Cardiac fibroblast (primary cell): ENCODE results near the gene ITGA1.

Source experiments
- DNase-seq, 2 donors: peaks; one replicate each; pipeline versions ENCODE4 v3.0.0 to v3.0.0-alpha.2; 2010; ENCODE audit warnings: low read depth in 2 of 2
- H3K4me3 ChIP-seq, 2 donors: replicated peaks in 1 of 2; 1 replicate in 1 of 2; 2 replicates in 1 of 2; pipeline ENCODE4 v1.5.1; 2011; ENCODE audit warnings: low read depth in 2 of 2, low read length in 2 of 2, mild to moderate bottlenecking in 2 of 2, moderate library complexity in 1 of 2
- CTCF ChIP-seq: IDR thresholded peaks from one replicate; pipeline ENCODE4 v1.5.1; 2011; ENCODE audit warnings: low read depth, mild to moderate bottlenecking, low read length, inconsistent platforms

ITGA1 gene

GRCh38 chr5:52759331-52759730 is 28.4 kb upstream of the ITGA1 start:
- DNase-seq = peak in 1 of 2 donors; percentile 26
- no peak for TF ChIP-seq CTCF
- H3K4me3 ChIP-seq = no peak overlapping the region

GRCh38 chr5:52760695-52761366 is 26.9 kb upstream of the ITGA1 start:
- DNase-seq = no peak
- no peak overlapping the region for H3K4me3 ChIP-seq
- no peak for TF ChIP-seq CTCF

GRCh38 chr5:52767217-52767743 is 20.4 kb upstream of the ITGA1 start:
- no peak overlapping the region for H3K4me3 ChIP-seq
- no peak for TF ChIP-seq CTCF
- DNase-seq = no peak

- no peak for TF ChIP-seq CTCF
- no peak for DNase-seq
- no peak overlapping the region for H3K4me3 ChIP-seq
Measured at GRCh38 chr5:52767766-52768480, 19.8 kb upstream of the ITGA1 start.

- H3K4me3 ChIP-seq = no peak overlapping the region
- no peak for TF ChIP-seq CTCF
- no peak for DNase-seq
Measured at GRCh38 chr5:52769061-52769460, 18.7 kb upstream of the ITGA1 start.

GRCh38 chr5:52770287-52770939 is 17.3 kb upstream of the ITGA1 start:
- DNase-seq = no peak
- no peak for TF ChIP-seq CTCF

More at GRCh38 chr5:52770287-52770939, 17.3 kb upstream of the ITGA1 start:
- H3K4me3 ChIP-seq = no peak overlapping the region
